Motor neuron (in vitro differentiated cells): ENCODE data around the gene C20orf96. TPM values are rescaled to one million over a fixed set of nuclear protein-coding genes. Genes with fewer than 3 reads are reported as not detected.

Experiments
- ATAC-seq, 8 experiments: fragments of 200-7000 bp; cut with Tn5 transposase; replicated peaks in 6 of 8; 2 replicates each; pipeline ENCODE4 v1.8.0; 2021; ENCODE audit warnings: mild to moderate bottlenecking in 8 of 8, moderate library complexity in 8 of 8
- H3K27ac ChIP-seq, 2 donors: fragments of 250-450 bp; sonication (Bioruptor Pico); 2 replicates each; pipeline ENCODE4 v1.9.0; 2021; ENCODE audit warnings: antibody characterized with exemption in 2 of 2, mild to moderate bottlenecking in 2 of 2, moderate library complexity in 1 of 2
- H3K4me1 ChIP-seq, 2 donors: fragments of 250-450 bp; sonication (Bioruptor Pico); replicated peaks in 1 of 2; 2 replicates each; pipeline ENCODE4 v1.6.1; 2021; ENCODE audit warnings: antibody characterized with exemption in 2 of 2, mild to moderate bottlenecking in 2 of 2, moderate library complexity in 1 of 2
- H3K4me3 ChIP-seq, 5 donors: fragments of 250-450 bp; sonication (Bioruptor Pico); 2 replicates each; pipeline ENCODE4 v1.9.0; 2021; ENCODE audit warnings: antibody characterized with exemption in 5 of 5, mild to moderate bottlenecking in 5 of 5, moderate library complexity in 4 of 5
- WGBS, 10 experiments: fragments of 450-650 bp; shearing (Covaris generic); methylation state at CpG; one replicate each; pipeline ENCODE4 v1.0.0; 2022; 5-methylcytosine and 5-hydroxymethylcytosine counted together
- in situ Hi-C, 9 experiments: fragments of 400-800 bp; cut with MboI; loops; one replicate each; pipeline ENCODE4 v1.15.0; 2021; ENCODE audit warnings: low sequenced_read_pairs in 9 of 9, low pct_unique_long_range_greater_than_20kb in 2 of 9; ENCODE audit not compliant: unreplicated experiment in 9 of 9
- total RNA-seq, 8 experiments: library from RNA; unstranded; fragments of 300-600 nt; gene quantifications; 2 replicates each; pipeline versions ENCODE4 v1.2.3 to v1.2.4, GENCODE V29; 2022

The C20orf96 gene
- total RNA-seq, 8 experiments from 2014 or later = 2.4 to 11.7 (median 8.0) TPM

GRCh38 chr20:325045-325888, 34.7 kb upstream of the C20orf96 start, which contains the start of gene SOX12:
SOX12 (plus strand) TSS chr20:325552; CDS start chr20:325925, 373 bp downstream.
- 0 to 2% (median 0%) methylated on average over 5 to 7 of the region's 106 CpGs; no CpG with 5 or more reads in 7 of the 10 experiments for WGBS, 10 experiments
- Histone ChIP-seq H3K27ac (peak within 1 kb of the TSS; percentile 91 to 95), H3K4me1 (peaks cover 19 to 20% of the 10 kb centered on the region in 2 donors), H3K4me3 (peak within 1 kb of the TSS; percentile 63 to 90 (median 77))
- ATAC-seq = peak; percentile 51 to 71 (median 64)
- in situ Hi-C loops = no loop called here

- Histone ChIP-seq H3K4me3 (peak overlapping the region; percentile 63 to 90 (median 77)), H3K4me1 (peaks cover 11 to 12% of the 10 kb centered on the region in 2 donors), H3K27ac (peak overlapping the region; percentile 73 to 81)
- in situ Hi-C loops = no loop called here
- 0% methylated on average over 1 to 15 of the region's 69 CpGs; no CpG with 5 or more reads in 3 of the 10 experiments for WGBS, 10 experiments
- peak; percentile 30 to 63 (median 58) for ATAC-seq
Observed at GRCh38 chr20:324177-325044, 33.9 kb upstream of the C20orf96 start.

GRCh38 chr20:316316-317068, 25.9 kb upstream of the C20orf96 start:
- WGBS, 10 experiments = 77 to 100% (median 92%) methylated on average over 1 to 2 of the region's 2 CpGs; no CpG with 5 or more reads in 4 of the 10 experiments

GRCh38 chr20:313948-314347, 23.4 kb upstream of the C20orf96 start:
- Histone ChIP-seq H3K4me1 (peaks cover 4 to 10% of the 10 kb centered on the region in 2 donors), H3K27ac (no peak overlapping the region), H3K4me3 (no peak overlapping the region)
- ATAC-seq = no peak
- in situ Hi-C loops = no loop called here

More at GRCh38 chr20:316316-317068, 25.9 kb upstream of the C20orf96 start:
- no peak overlapping the region for H3K4me3 ChIP-seq
- no peak for ATAC-seq
- H3K27ac ChIP-seq = no peak overlapping the region
- in situ Hi-C loops = no loop called here
- no peaks in the 10 kb centered on the region for H3K4me1 ChIP-seq

- ATAC-seq = no peak
- in situ Hi-C loops = no loop called here
- H3K4me3 ChIP-seq = no peak overlapping the region
- peaks cover 9 to 14% of the 10 kb centered on the region in 2 donors for H3K4me1 ChIP-seq
- 67 to 100% (median 94%) methylated on average over 1 to 5 of the region's 5 CpGs; no CpG with 5 or more reads in 2 of the 10 experiments for WGBS, 10 experiments
- no peak overlapping the region for H3K27ac ChIP-seq
Observed at GRCh38 chr20:313402-313801, 22.9 kb upstream of the C20orf96 start.

GRCh38 chr20:312866-313265, 22.3 kb upstream of the C20orf96 start:
- 33 to 100% (median 100%) methylated on average over 1 of the region's 1 CpG; no CpG with 5 or more reads in 1 of the 10 experiments for WGBS, 10 experiments
- ATAC-seq = no peak
- in situ Hi-C loops = no loop called here
- Histone ChIP-seq H3K4me3 (no peak overlapping the region), H3K4me1 (peaks cover 9 to 14% of the 10 kb centered on the region in 2 donors), H3K27ac (no peak overlapping the region)

- no peak overlapping the region for H3K4me3 ChIP-seq
- no peak overlapping the region for H3K27ac ChIP-seq
- 80 to 100% (median 92%) methylated on average over 1 to 7 of the region's 8 CpGs for WGBS, 10 experiments
- no peak for ATAC-seq
- H3K4me1 ChIP-seq = peaks cover 9 to 14% of the 10 kb centered on the region in 2 donors
- in situ Hi-C loops = no loop called here
Observed at GRCh38 chr20:312067-312466, 21.5 kb upstream of the C20orf96 start.

- Histone ChIP-seq H3K4me1 (peaks cover 9 to 14% of the 10 kb centered on the region in 2 donors), H3K27ac (no peak overlapping the region), H3K4me3 (no peak overlapping the region)
- 67 to 100% (median 92%) methylated on average over 2 to 7 of the region's 7 CpGs for WGBS, 10 experiments
- no peak for ATAC-seq
- in situ Hi-C loops = no loop called here
Observed at GRCh38 chr20:311609-312008, 21.1 kb upstream of the C20orf96 start.

GRCh38 chr20:310645-311044, 20.1 kb upstream of the C20orf96 start:
- in situ Hi-C loops = no loop called here
- 0 to 22% (median 0%) methylated on average over 1 to 7 of the region's 7 CpGs; no CpG with 5 or more reads in 1 of the 10 experiments for WGBS, 10 experiments
- H3K4me3 ChIP-seq = peak overlapping the region; percentile 6 to 48 (median 11)
- H3K27ac ChIP-seq = peak overlapping the region; percentile 21 to 53
- peaks cover 9 to 14% of the 10 kb centered on the region in 2 donors for H3K4me1 ChIP-seq
- ATAC-seq = no peak

- WGBS, 10 experiments = 0 to 37% (median 0%) methylated on average over 2 to 7 of the region's 31 CpGs; no CpG with 5 or more reads in 5 of the 10 experiments
- ATAC-seq = peak; percentile 96 to 99 (median 98)
- Histone ChIP-seq H3K4me3 (peak overlapping the region; percentile 45 to 50 (median 49)), H3K4me1 (peaks cover 9 to 14% of the 10 kb centered on the region in 2 donors), H3K27ac (peak overlapping the region; percentile 96 to 98)
- in situ Hi-C loops = no loop called here
Observed at GRCh38 chr20:309841-310644, 19.5 kb upstream of the C20orf96 start.

GRCh38 chr20:309306-309840, 18.8 kb upstream of the C20orf96 start:
- in situ Hi-C loops = no loop called here
- WGBS, 10 experiments = 0 to 30% (median 8%) methylated on average over 1 to 4 of the region's 6 CpGs; no CpG with 5 or more reads in 4 of the 10 experiments
- Histone ChIP-seq H3K4me3 (peak overlapping the region; percentile 45 to 50 (median 49)), H3K4me1 (peaks cover 9 to 14% of the 10 kb centered on the region in 2 donors), H3K27ac (peak overlapping the region; percentile 96 to 98)
- peak; percentile 4 to 25 (median 12) for ATAC-seq
